Measurements from ENCODE around the gene SMIM22.

The SMIM22 gene

DNA sequence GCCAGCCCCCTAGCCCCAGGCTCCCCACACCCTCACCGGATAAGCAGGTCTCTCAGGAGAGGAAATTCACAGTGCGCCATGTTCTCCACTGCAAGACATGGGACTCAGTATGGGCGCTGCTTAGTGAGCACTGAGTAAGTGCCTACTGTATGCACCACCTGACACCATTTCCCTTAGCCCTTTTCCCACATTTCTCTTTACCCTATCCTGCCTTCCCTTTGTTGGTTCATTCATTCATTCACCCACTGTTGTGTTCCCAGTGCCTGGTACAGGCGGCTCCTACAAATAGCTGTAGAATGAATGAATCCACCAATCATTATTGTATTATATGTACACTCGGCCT lies 17.1 kb upstream of the SMIM22 start:
- no peak overlapping the region for H4K91ac ChIP-seq (ENCODE audit: low read depth, low read length, poor library complexity)
- no peak for DNase-seq (ENCODE audit: low spot score)
- H2AFZ ChIP-seq (ENCODE audit: low read length), result no peak overlapping the region
- H3K4me2 ChIP-seq (ENCODE audit: insufficient read depth, low read length, poor library complexity, severe bottlenecking), result no peak overlapping the region
- no peak overlapping the region for H3K9ac ChIP-seq (ENCODE audit: low read depth, low read length, poor library complexity)
- H3K9me3 ChIP-seq (replicated peaks in 1 of 2; ENCODE audit: control insufficient read depth in 2 of 2, insufficient read depth in 1 of 2, low read depth in 1 of 2, low read length in 2 of 2), result no peaks in the 10 kb centered on the region
- no peak overlapping the region for H3K27ac ChIP-seq (replicated peaks; ENCODE audit: low read length)
- no peak overlapping the region for H2BK120ac ChIP-seq (ENCODE audit: low read depth, low read length)
- no peaks in the 10 kb centered on the region for H3K79me1 ChIP-seq (ENCODE audit: low read depth, low read length)
- no peak overlapping the region for H4K8ac ChIP-seq (ENCODE audit: low read depth, low read length)
- H2AK5ac ChIP-seq (ENCODE audit: low read depth, low read length), result no peak overlapping the region
- no peak overlapping the region for H3K4ac ChIP-seq (ENCODE audit: low read length)
- H2BK12ac ChIP-seq (ENCODE audit: low read length), result no peak overlapping the region
- no peak overlapping the region for H2BK15ac ChIP-seq (ENCODE audit: low read length)
- no peak overlapping the region for H3K18ac ChIP-seq (ENCODE audit: low read length)
- no peaks in the 10 kb centered on the region for H3K36me3 ChIP-seq (replicated peaks in 1 of 2; ENCODE audit: control insufficient read depth in 2 of 2, insufficient read depth in 2 of 2, low read length in 2 of 2)
- H3K23ac ChIP-seq (ENCODE audit: low read depth, low read length, poor library complexity), result no peak overlapping the region
- peaks cover 0 to 1% of the 10 kb centered on the region in 2 donors for H3K4me1 ChIP-seq (ENCODE audit: control insufficient read depth in 2 of 2, insufficient read depth in 1 of 2, low read depth in 1 of 2, low read length in 2 of 2)
- H3K4me3 ChIP-seq (ENCODE audit: low read length in 2 of 2), result no peak overlapping the region
- no peak overlapping the region for H2BK5ac ChIP-seq (ENCODE audit: low read length)
- H3K14ac ChIP-seq (ENCODE audit: low read length), result no peak overlapping the region
- no CpG with 5 or more reads among the region's 5 CpGs for WGBS, 2 donors (ENCODE audit: extremely low coverage in 2 of 2, insufficient read length in 2 of 2, insufficient replicate concordance in 1 of 2)
- H3K27me3 ChIP-seq (ENCODE audit: control insufficient read depth in 3 of 3, insufficient read depth in 3 of 3, low read depth in 1 of 3, low read length in 3 of 3), result no peaks in the 10 kb centered on the region

DNA sequence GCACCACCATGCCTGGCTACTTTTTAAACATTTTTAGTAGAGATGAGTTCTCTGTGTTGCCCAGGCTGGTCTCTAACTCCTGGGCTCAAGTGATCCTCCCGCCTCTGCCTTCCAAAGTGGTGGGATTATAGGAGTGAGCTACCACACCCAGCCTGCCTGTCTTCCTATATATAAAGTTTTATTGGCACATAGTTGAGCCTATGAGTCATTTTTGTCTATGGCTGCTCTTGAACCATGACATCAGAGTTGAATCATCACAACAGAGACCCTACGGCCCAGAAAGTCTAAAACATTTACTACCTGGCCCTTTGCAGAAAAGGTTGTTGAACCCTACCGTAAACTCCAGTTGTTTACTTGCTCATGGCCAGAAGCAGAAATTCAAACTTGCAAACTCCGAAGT lies 14.9 kb upstream of the SMIM22 start:
- no peak overlapping the region for H3K4me2 ChIP-seq (ENCODE audit: insufficient read depth, low read length, poor library complexity, severe bottlenecking)
- no peak overlapping the region for H3K4ac ChIP-seq (ENCODE audit: low read length)
- no peak overlapping the region for H4K8ac ChIP-seq (ENCODE audit: low read depth, low read length)
- H3K4me3 ChIP-seq (ENCODE audit: low read length in 2 of 2), result no peak overlapping the region
- WGBS, 2 donors (ENCODE audit: extremely low coverage in 2 of 2, insufficient read length in 2 of 2, insufficient replicate concordance in 1 of 2), result no CpG with 5 or more reads among the region's 4 CpGs
- no peak overlapping the region for H3K27ac ChIP-seq (replicated peaks; ENCODE audit: low read length)
- H2BK120ac ChIP-seq (ENCODE audit: low read depth, low read length), result no peak overlapping the region
- H2AFZ ChIP-seq (ENCODE audit: low read length), result no peak overlapping the region
- no peaks in the 10 kb centered on the region for H3K4me1 ChIP-seq (ENCODE audit: control insufficient read depth in 2 of 2, insufficient read depth in 1 of 2, low read depth in 1 of 2, low read length in 2 of 2)
- no peak overlapping the region for H2BK15ac ChIP-seq (ENCODE audit: low read length)
- no peak overlapping the region for H2AK5ac ChIP-seq (ENCODE audit: low read depth, low read length)
- no peak overlapping the region for H3K23ac ChIP-seq (ENCODE audit: low read depth, low read length, poor library complexity)
- no peak overlapping the region for H3K18ac ChIP-seq (ENCODE audit: low read length)
- H4K91ac ChIP-seq (ENCODE audit: low read depth, low read length, poor library complexity), result no peak overlapping the region
- no peak overlapping the region for H2BK12ac ChIP-seq (ENCODE audit: low read length)
- DNase-seq (ENCODE audit: low spot score), result no peak
- H3K27me3 ChIP-seq (ENCODE audit: control insufficient read depth in 3 of 3, insufficient read depth in 3 of 3, low read depth in 1 of 3, low read length in 3 of 3), result no peaks in the 10 kb centered on the region
- H3K14ac ChIP-seq (ENCODE audit: low read length), result no peak overlapping the region
- no peak overlapping the region for H2BK5ac ChIP-seq (ENCODE audit: low read length)
- no peaks in the 10 kb centered on the region for H3K79me1 ChIP-seq (ENCODE audit: low read depth, low read length)
- H3K9me3 ChIP-seq (replicated peaks in 1 of 2; ENCODE audit: control insufficient read depth in 2 of 2, insufficient read depth in 1 of 2, low read depth in 1 of 2, low read length in 2 of 2), result no peaks in the 10 kb centered on the region
- H3K36me3 ChIP-seq (replicated peaks in 1 of 2; ENCODE audit: control insufficient read depth in 2 of 2, insufficient read depth in 2 of 2, low read length in 2 of 2), result no peaks in the 10 kb centered on the region
- no peak overlapping the region for H3K9ac ChIP-seq (ENCODE audit: low read depth, low read length, poor library complexity)

DNA sequence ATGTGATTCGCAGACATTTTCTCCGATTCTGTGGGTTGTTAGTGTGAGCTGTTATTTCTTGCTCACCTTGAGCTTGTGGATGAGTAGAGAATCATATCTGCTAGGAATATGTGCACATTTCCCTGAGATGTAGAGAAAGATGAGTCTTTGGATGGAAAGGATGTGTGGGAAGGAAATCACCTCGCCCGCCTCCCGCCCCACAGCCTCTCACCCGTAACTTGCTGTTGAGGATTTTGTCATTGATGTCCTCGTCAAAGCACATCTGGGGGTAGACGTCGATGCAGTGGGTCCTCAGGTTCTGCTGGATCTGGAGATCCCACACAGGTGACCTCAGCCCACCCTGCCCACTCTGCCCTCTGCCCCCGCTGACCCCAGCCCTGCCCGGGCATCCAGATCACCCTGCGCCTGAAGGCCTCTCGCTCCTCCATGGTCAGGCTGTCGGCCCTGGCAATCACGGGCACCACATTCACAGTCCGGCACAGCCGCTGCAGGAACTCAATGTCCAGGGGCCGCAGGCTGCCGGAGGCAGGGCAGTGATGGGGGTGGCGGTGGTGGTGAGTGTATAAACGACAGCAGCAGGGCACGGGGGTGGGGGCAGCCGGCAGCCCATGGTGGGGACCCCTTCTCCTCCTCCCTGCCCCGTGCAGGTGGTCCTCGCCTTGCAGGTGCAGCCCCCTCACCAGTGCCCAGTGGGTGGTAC lies 11.8 kb upstream of the SMIM22 start:
- Histone ChIP-seq H2AFZ (ENCODE audit: low read length) (no peak overlapping the region), H2BK5ac (ENCODE audit: low read length) (no peak overlapping the region), H3K14ac (ENCODE audit: low read length) (peak overlapping the region; percentile 87), H3K4me2 (ENCODE audit: insufficient read depth, low read length, poor library complexity, severe bottlenecking) (no peak overlapping the region), H2BK15ac (ENCODE audit: low read length) (peak overlapping the region; percentile 49), H3K79me1 (ENCODE audit: low read depth, low read length) (no peaks in the 10 kb centered on the region), H4K8ac (ENCODE audit: low read depth, low read length) (no peak overlapping the region), H3K4me3 (ENCODE audit: low read length in 2 of 2) (no peak overlapping the region), H3K23ac (ENCODE audit: low read depth, low read length, poor library complexity) (peak overlapping the region; percentile 35), H3K9ac (ENCODE audit: low read depth, low read length, poor library complexity) (no peak overlapping the region), H2BK12ac (ENCODE audit: low read length) (peak overlapping the region; percentile 30), H3K36me3 (replicated peaks in 1 of 2; ENCODE audit: control insufficient read depth in 2 of 2, insufficient read depth in 2 of 2, low read length in 2 of 2) (no peaks in the 10 kb centered on the region), H3K18ac (ENCODE audit: low read length) (peak overlapping the region; percentile 89), H2AK5ac (ENCODE audit: low read depth, low read length) (peak overlapping the region; percentile 74), H3K9me3 (replicated peaks in 1 of 2; ENCODE audit: control insufficient read depth in 2 of 2, insufficient read depth in 1 of 2, low read depth in 1 of 2, low read length in 2 of 2) (no peaks in the 10 kb centered on the region), H3K4me1 (ENCODE audit: control insufficient read depth in 2 of 2, insufficient read depth in 1 of 2, low read depth in 1 of 2, low read length in 2 of 2) (peaks cover 3 to 5% of the 10 kb centered on the region in 2 donors), H3K27ac (replicated peaks; ENCODE audit: low read length) (no peak overlapping the region), H2BK120ac (ENCODE audit: low read depth, low read length) (no peak overlapping the region), H3K27me3 (ENCODE audit: control insufficient read depth in 3 of 3, insufficient read depth in 3 of 3, low read depth in 1 of 3, low read length in 3 of 3) (no peaks in the 10 kb centered on the region), H3K4ac (ENCODE audit: low read length) (no peak overlapping the region), H4K91ac (ENCODE audit: low read depth, low read length, poor library complexity) (no peak overlapping the region)
- WGBS, 2 donors (ENCODE audit: extremely low coverage in 2 of 2, insufficient read length in 2 of 2, insufficient replicate concordance in 1 of 2), result no CpG with 5 or more reads among the region's 25 CpGs
- DNase-seq (ENCODE audit: low spot score), result no peak

DNA sequence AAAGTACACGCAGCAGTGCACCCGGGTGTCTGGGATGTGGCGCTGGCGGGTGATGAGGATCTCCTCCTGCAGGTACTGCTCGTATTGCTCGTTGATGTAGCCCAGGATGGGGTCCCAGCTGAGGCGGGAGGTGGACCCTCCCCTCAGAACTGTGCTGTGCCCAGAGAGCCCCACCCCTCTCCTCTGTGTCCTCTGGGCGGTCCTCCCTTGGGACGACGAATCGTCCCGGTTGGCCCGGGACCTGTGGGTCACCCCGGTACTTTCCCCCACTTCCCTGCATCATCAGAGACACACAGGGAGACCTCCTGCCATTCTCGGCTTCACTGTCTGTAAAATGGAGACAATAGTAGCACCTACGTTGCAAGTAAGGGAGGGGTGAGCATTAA lies 11.2 kb upstream of the SMIM22 start:
- peak overlapping the region; percentile 38 for H3K14ac ChIP-seq (ENCODE audit: low read length)
- no peak overlapping the region for H4K8ac ChIP-seq (ENCODE audit: low read depth, low read length)
- no peak overlapping the region for H4K91ac ChIP-seq (ENCODE audit: low read depth, low read length, poor library complexity)
- H3K9ac ChIP-seq (ENCODE audit: low read depth, low read length, poor library complexity), result no peak overlapping the region
- H2BK120ac ChIP-seq (ENCODE audit: low read depth, low read length), result no peak overlapping the region
- H3K27ac ChIP-seq (replicated peaks; ENCODE audit: low read length), result no peak overlapping the region
- no peaks in the 10 kb centered on the region for H3K9me3 ChIP-seq (replicated peaks in 1 of 2; ENCODE audit: control insufficient read depth in 2 of 2, insufficient read depth in 1 of 2, low read depth in 1 of 2, low read length in 2 of 2)
- peak overlapping the region; percentile 49 for H2BK15ac ChIP-seq (ENCODE audit: low read length)
- H3K4me1 ChIP-seq (ENCODE audit: control insufficient read depth in 2 of 2, insufficient read depth in 1 of 2, low read depth in 1 of 2, low read length in 2 of 2), result peaks cover 3 to 5% of the 10 kb centered on the region in 2 donors
- H2BK5ac ChIP-seq (ENCODE audit: low read length), result no peak overlapping the region
- H3K4me3 ChIP-seq (ENCODE audit: low read length in 2 of 2), result no peak overlapping the region
- H3K23ac ChIP-seq (ENCODE audit: low read depth, low read length, poor library complexity), result peak overlapping the region; percentile 35
- no peak for DNase-seq (ENCODE audit: low spot score)
- H2AFZ ChIP-seq (ENCODE audit: low read length), result no peak overlapping the region
- no peaks in the 10 kb centered on the region for H3K36me3 ChIP-seq (replicated peaks in 1 of 2; ENCODE audit: control insufficient read depth in 2 of 2, insufficient read depth in 2 of 2, low read length in 2 of 2)
- peak overlapping the region; percentile 74 for H2AK5ac ChIP-seq (ENCODE audit: low read depth, low read length)
- no CpG with 5 or more reads among the region's 16 CpGs for WGBS, 2 donors (ENCODE audit: extremely low coverage in 2 of 2, insufficient read length in 2 of 2, insufficient replicate concordance in 1 of 2)
- no peak overlapping the region for H3K4me2 ChIP-seq (ENCODE audit: insufficient read depth, low read length, poor library complexity, severe bottlenecking)
- H3K4ac ChIP-seq (ENCODE audit: low read length), result no peak overlapping the region
- H3K27me3 ChIP-seq (ENCODE audit: control insufficient read depth in 3 of 3, insufficient read depth in 3 of 3, low read depth in 1 of 3, low read length in 3 of 3), result no peaks in the 10 kb centered on the region
- peak overlapping the region; percentile 89 for H3K18ac ChIP-seq (ENCODE audit: low read length)
- peak overlapping the region; percentile 30 for H2BK12ac ChIP-seq (ENCODE audit: low read length)
- H3K79me1 ChIP-seq (ENCODE audit: low read depth, low read length), result no peaks in the 10 kb centered on the region

All from neuronal stem cell (in vitro differentiated cells).